GM18873 (cell line): ENCODE data around the gene ABR.

Source experiments
- ATAC-seq: cut with Tn5 transposase; IDR thresholded peaks from one replicate; pipeline ENCODE4 v1.9.1; 2021; ENCODE audit warnings: mild to moderate bottlenecking, moderate library complexity, moderate number of reproducible peaks; ENCODE audit not compliant: unreplicated experiment, low FRiP score

Gene ABR

DNA sequence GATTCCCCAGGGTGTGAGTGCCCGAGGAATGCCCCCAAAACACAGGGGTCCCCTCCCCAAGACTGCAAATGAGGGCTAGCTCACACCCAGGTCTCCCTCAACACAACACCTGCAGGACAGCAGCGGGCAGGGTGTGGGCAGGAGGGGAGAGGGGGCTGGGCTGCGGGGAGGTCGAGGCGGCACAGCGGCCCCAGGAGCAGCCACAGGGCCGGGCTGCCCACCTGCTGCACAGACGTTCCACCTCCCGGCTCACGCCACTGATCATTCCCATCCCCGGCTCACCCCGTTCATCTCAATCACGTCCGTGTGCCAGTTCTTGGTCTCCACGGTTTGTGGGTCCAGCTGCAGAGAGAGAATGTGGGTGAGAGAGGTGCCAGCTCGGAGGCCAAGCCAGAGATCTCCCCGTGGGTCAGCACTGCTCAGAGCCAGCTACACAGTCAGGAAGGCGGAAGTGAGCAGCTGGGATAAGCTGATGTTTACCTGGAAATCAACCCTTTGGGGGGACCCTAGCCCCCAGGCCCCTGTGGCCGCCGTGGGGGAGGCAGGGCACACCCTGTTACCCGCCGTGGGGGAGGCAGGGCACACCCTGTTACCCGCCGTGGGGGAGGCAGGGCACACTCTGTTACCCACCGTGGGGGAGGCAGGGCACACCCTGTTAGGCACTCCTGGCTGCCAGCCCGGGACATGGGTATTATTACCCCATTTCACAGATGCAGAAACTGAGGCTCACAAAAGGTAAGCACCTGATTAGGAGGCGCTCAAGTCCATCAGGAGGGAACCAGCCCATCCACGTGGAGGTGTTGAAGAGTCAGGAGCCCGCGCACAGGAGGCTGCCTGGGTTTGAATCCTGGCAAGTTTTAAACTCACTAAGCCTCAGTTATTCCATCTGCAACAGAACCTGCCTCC is 166.7 kb downstream of the ABR start:
- ATAC-seq = no peak

DNA sequence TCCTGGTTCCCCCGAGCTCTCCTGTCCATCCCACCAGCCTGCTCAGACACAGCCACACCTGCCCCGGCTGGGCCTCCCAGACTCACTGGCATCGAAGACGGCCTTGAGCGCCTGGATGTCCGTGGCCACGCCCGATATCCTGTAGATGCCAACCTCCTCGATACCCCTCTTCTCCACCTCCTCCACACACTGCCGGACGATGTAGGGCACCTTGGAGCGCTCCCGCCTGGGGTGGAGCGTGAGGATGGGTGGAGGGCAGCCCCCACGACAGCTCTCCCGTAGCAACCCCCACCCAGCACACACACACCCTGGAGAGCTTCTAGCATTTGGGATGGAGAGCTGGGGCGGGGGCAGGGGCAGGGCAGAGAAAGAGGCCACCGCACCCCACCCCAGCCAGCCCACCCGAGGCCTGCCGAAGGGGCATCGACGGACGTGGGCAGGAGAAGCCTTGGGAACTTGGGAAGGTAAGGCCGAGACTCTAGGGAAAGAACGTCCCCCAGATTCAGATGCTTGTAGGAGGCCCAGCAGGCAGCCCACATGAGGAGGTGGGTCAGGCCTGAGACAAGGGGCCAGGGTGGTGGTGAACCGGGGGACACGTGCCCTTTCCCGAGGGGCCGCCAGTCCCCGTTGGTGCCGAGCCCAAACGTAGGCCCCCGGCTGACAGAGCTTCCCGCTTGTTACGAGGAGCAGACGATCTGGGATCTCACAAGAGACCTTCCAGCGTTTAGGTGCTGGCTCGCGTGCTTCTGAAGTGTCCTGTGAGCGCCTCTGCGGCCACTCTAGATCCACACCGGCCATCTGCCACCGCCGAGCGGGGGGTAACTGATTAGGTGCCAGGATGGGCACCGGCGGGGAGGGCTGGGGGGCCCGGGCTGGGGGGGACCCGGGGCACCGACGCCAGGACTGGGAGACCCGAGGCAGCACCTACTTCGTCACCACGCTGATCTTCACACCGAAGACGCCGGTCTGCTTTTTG is 167.7 kb downstream of the ABR start:
- no peak for ATAC-seq

DNA sequence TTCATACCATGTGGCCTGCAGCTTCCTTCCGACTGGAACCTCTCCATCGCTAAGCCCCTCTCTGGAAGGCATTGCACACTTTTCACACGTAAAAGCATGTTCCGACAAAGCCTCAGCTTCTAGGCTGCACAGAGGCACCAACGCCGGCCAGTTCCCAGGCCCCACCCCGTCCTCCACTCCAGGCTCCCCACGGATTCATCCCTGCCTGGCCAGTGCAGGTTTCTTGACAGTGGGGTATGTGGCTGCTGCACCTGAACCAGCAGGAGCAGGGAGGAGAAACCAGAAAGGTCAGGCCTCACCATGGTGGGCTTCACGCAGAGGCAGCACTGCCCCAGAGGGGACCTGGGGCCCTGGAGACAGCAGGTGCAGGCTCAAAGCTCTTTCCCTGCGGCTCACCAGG is 168.6 kb downstream of the ABR start:
- no peak for ATAC-seq

DNA sequence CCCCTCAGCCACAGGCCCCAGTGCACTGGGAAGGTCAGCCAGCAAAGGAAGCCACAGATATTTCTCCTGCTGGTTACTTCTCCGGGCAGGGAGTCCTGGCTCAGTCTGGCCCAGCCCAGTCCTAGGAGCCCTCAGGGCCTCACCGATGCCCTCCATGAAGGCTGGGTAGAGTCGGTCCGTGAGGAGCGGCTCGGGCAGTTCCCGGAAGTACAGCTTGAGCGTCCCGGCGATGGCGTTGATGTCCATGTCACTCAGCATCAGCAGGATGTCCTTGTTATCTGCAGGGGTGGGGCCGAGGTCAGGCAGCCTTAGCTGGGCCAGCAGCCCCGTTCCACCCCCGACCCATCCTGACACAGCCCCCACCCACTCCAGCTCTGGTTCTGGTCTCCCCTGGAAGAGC is 169.2 kb downstream of the ABR start:
- no peak for ATAC-seq

DNA sequence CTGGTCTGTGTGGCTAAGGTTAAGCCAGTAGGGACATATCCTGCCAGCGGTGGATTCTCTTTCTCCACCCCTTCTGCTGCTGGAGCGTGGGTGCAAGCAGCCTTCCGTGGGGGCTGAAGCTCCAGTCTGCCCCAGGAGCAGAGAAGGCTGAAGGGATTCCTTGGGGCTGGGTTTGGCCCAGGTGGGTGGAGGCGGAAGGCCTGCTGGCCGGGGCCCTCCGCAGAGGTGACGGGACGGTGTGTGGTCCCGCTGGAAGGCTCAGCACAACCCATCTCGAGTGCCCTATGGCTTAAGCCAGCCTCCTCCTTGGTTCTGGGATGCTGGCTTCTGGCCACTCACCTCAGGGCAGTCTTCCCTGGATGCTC is 169.7 kb downstream of the ABR start:
- ATAC-seq = no peak

DNA sequence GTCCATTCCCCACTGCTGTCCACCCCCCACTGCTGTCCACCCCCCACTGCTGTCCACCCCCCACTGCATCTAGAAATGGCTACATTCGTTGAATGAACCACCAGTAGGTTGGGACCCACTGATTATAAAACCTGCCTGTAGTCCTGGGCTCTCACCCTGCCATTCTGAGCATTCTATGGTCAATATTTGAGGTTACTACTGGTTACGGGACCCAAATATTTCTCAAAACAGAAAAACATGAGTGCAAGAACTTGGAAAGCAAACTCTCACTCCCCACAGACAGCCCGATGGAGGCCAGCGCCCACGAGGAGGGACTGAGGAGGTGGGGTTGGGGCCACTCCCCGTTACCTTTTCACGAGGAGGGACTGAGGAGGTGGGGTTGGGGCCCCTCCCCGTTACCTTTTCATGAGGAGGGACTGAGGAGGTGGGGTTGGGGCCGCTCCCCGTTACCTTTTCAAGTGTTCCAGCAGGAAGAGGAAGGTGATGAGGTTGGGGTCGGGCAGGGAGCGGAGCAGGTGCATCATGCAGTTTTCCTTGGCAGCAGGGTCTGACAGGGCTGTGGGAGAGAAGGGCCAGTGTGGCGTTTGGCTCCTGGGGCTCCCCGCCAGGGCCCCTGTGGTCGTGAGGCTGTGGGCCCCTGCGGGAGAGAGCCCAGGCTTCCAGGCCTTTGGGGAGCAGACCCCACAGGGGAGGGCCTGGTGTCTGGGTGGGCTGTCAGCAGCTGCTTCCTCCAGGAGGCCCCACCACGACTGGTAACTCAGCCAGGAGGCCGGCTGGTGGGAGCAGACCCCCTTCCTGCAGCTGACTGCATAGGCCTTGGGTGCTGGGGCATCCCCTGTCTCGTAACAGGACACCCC is 170.3 kb downstream of the ABR start:
- no peak for ATAC-seq

DNA sequence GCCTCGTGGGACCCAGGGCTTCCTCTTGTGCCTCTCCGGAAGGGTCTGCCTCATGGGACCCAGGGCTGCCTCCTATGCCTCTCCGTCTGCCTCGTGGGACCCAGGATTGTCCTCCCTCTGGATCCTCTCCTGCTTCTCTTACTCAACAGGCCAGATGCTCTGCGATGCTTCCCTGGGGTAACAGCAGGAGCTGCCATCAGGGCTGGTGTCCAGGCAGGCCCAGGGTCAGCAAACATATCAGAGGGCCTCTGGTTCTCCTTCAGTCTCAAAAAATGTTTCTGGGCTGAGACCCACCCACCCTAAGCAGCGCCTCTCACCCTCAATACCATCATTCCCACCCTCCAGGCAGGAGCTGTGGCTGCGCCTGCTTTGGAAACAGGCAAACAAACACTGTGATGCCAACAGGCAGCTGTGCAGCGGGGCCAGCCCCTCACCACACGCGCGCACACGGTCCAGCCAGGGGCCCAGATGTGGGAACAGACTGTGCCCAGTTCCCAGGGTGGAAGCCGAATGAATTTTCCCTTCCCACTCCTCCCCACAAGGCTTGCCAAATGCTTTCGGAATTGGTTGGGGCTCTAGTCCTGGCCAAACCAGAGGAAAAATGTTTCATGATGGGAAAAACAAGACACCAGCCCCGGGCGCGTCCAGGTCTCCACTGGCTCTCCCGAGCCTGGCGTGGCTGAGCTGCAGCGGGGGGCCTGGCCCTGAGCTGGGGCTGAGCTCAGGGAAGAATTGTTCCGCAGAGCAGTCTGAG is 171.6 kb downstream of the ABR start:
- no peak for ATAC-seq

DNA sequence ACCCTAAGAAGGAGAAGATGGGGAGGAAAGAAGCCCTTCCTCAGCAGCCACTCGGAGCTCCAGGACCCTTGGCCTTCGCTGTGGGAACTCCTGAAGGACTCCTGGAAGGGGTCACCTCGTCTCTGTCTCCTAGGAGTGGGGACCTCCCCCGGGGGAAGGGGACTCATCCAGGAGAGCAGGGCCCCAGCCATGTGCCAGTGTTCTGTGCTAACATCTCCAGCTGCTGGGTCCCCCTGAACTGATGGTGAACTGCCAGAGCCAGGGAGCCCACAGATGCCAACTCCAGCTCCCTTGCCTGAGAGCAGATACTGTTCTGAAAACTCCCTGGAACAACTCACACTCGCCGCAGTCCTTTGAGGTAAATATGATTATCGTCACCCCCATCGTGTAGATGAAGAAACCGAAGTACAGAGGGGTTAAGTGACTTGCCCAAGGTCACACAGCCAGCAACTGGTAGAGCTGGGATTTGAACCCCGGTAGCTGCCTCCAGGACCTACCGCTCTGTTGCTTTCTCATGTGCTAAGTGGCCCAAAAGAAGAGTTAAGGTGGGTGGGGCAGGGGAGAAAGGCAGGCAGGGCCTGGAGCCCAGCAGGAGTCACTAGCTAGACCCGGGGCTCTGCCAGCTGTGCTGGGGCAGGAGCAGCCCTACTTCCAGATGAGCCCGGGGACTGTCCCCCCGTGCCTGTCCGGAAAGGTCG is 172.3 kb downstream of the ABR start:
- ATAC-seq = no peak

DNA sequence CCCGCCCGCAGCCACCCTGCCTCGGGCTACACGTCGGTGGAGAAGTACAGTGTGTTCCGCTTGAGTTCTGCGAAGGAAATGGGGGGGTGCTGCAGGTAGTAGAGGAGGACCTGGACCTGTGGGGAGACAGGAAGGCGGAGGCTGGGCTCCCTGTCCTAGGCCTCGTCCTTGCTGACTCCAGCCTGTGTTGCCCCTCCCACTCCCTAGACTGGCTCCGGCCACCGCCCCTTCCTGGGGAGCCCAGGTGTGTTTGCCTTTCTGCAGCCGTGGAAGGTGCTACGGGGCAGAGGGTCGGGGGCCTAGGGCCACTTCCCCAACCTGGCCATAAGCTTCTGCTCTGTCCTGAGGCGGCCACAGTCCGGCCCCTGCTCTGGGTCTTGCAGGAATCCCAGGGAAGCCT is 173.7 kb downstream of the ABR start:
- no peak for ATAC-seq

DNA sequence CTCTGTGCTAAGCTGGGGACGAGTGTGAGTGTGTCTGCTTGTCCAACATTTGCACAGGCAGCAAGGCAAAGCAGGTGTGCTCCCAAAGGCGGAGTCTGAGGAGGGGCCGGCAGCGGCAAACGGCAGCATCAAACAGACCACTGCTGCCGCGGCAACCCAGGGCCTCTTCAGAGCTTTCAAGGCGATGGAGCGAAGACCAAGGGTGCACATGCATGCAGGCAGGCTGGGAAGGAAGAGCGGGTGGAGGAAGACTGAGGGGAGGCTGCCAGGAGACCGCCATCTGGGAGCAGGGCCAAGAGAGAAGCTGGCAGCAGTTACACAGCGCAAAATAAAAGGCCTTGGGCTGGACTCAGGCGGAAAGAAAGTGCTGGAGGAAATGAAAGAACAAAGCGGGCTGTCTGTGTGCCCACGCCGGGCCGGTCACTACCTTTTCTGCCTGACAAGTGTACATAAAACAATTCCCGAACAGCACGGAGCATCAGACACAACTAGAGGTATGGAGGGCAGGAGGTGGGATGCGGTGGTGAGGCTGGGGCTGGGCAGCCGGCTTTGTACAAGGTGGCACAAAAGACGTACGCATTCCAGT is 174.3 kb downstream of the ABR start:
- no peak for ATAC-seq

DNA sequence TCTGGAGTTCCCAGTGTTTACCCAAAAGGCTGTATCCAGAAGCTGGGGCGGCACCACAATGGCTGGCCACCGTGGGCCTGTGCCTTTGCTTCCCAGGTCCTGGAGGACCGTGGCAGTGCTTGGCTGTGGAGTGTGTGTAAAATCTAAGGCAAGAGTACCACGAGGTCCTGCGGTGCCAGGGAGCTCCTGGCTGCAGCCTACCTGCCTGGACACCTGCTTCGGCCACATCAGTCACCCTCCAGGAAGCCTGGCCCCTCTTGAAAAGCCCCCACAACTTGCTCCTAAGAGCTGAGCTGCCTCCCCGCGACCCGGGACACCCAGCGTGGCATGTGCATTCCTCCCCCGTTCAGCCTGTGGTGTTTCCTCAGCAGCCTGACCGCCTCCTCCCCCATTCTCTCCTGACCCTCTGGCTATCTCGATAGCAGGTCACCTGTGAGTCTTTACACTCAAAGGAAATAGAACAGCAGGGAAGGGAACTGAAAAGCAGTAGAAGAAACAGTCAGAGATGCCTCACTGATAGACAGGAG is 174.9 kb downstream of the ABR start:
- ATAC-seq = no peak

DNA sequence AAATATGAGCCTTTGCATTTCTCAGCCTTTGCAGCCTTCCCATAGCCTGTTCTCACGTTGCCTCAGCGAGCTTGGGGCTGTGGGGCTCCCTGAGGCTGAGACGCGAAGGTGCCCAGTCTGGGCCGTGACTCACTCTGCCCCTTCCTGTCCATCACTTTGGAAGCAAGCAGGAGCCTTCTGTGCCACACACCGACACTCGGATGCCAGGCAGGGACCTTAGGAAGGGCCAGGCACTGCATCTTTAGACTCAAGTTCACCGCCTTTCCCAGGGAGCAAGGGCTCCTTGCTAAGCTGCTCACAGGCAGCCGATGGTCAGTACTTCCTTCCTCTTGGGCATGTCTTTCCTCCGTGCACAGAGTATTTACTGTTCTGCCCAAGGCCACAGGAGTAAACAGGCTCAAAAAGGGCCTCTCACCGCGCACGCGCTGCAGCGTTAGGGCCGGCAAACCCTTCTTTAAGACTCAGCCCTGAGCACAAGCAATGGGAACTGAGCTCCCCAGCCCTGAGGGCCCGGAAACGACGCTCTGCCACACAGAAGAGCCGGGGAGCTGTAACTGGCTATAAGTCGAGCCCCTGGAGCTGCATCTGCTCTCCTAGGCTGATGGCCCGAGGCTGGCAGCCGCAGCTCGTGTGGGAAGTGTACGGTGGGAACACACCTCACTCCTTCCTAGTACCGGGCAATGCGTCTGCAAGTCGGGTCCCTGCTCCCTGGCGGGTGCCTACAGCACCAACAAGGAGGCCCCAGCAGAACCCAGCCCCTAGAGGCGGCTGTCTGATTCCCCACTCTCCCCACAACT is 175.6 kb downstream of the ABR start:
- no peak for ATAC-seq

DNA sequence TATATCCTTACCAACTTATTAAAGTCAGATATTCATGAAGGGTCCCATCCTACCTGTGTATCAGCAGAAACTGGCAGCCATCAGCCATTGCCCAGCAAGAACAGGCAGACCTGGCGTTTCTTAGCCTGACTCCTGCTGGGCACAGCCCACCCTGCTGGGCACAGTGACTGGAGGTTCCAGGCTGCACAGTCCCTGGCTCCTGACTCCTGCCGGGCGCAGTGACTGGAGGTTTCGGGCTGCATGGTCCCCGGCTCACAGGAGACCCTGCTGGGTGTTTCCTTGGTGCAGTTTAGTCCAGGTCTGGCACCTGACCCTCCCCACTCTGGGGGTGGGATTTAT is 176.2 kb downstream of the ABR start:
- ATAC-seq = no peak

DNA sequence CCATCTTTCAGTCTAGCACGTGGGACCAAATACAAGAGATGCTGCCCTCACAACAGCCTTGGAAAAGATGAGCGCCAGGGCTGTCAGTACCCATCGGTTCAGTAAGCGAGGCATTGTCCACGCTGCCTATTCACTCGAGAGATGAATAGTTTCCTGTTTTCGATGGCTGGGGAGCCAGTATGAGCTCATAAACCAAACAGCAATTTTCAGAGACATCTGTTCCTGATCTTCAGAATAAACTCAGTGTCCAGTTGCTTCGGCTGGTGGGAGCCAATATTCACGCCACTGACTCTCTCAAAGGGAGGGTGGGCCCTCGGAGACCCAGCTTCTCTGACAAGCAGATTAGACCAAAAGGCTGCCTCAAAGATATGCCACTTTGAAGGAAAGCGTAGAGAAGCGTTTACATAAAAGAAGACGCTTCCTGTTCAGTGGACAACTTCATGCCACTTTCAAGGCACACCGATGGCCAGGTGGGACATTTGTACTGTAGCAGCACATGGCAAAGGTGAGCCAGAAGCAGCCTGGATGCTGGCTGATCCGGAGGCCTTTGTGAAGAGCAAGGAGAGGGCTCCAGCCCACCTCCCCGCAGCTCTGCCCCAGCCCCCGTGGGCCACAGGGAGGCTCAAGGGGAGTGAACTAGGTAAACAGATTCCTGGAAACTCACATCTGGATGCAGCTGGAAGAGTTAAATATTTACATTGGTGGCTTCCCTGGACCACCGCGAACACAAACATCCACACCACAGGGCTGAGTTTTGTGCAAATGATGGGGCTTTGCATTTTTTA is 176.8 kb downstream of the ABR start:
- no peak for ATAC-seq

DNA sequence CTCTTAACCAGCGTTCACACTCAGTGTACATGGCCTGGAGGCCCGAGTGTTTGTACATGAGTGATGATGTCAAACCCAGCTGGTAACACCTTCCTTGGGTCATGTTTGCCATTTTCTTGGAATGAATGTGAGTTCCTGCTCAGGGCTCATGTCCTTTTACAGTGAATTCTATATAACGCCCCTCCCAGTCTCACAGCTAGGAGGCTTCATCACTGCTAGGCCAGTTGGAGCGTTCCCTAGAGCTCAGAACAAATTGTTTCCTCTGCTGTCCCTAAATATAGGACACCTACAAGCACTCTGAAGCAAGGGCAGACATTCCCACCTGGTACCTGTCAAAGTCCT is 177.4 kb downstream of the ABR start:
- ATAC-seq = no peak

DNA sequence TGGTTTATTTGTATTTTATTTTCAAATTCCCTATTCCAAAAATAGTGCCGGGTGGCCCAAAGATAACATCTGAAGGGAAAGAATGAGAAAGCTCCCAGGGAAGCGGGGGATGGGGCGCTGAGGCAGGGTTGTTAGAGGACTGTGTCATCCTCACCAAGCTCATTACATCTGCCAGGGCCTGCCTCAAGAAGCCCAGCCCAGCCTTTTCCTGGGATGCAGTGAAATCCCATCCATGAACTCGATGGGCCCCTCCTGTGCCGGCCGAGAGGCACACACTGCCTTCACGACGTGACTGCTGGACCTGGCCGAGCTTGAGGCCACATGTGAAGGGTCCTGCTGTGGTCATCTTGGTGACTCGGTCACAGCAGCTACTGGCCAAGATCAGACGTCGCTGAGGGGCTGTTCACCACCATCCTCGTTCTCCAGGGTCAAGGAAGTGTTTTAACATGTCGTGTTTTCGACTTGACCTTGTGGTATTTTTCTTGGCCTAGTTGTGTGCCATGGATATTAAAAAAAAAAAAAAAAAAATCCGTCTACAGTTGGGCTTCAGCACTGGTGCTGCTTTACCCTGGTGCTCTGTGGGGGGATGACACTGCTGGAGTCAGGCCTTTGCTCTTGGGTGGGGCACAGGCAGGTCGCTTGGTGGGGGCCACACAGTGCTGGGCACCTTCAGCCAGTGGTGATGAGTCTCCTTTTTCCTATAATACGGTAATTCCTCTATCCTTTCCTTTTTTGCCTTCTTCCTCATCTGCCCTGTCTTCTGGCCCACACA is 178.0 kb downstream of the ABR start:
- no peak for ATAC-seq
